NCI-H82 treated with DMSO at 0.1 percent for 48 hours (cell line): ENCODE data around the gene LDAF1.
"Not testable (repeated sequence)": the region's sequence is repeated elsewhere in the genome, so short reads cannot be mapped to it uniquely, and the experiment has no call there.

Source experiments
- DNase-seq: peaks from one replicate; lab custom pipeline; 2025; ENCODE audit not compliant: unreplicated experiment; lab: John Stamatoyannopoulos, UW

Gene LDAF1

GRCh38 chr16:21194771-21195301 is 36.4 kb downstream of the LDAF1 start:
- no peak for DNase-seq

- DNase-seq = not testable (repeated sequence)
These were observed 36.9 kb downstream of the LDAF1 start for GRCh38 chr16:21195330-21195729.

- no peak for DNase-seq
These were observed 38.6 kb downstream of the LDAF1 start for GRCh38 chr16:21197112-21197511.

- DNase-seq = no peak
These were observed 39.1 kb downstream of the LDAF1 start for GRCh38 chr16:21197621-21198020.

- DNase-seq = no peak
These were observed 41.2 kb downstream of the LDAF1 start for GRCh38 chr16:21199607-21200218.

GRCh38 chr16:21203155-21203797 is 44.8 kb downstream of the LDAF1 start:
- DNase-seq = no peak

- no peak for DNase-seq
These were observed 46.8 kb downstream of the LDAF1 start for GRCh38 chr16:21205303-21205702.

- DNase-seq = no peak
These were observed 48.1 kb downstream of the LDAF1 start for GRCh38 chr16:21206550-21206949.

GRCh38 chr16:21208446-21209230 is 50.2 kb downstream of the LDAF1 start:
- no peak for DNase-seq

GRCh38 chr16:21211486-21211885 is 53.0 kb downstream of the LDAF1 start, which contains the start of gene ZP2:
Gene ZP2, minus strand, starts transcription at chr16:21211574. Its CDS starts 27 bp downstream, at chr16:21211547.
- no peak for DNase-seq

- no peak for DNase-seq
These were observed 55.6 kb downstream of the LDAF1 start for GRCh38 chr16:21214086-21214485.

GRCh38 chr16:21217121-21217520 is 58.6 kb downstream of the LDAF1 start:
- DNase-seq = no peak

- DNase-seq = no peak
These were observed 59.7 kb downstream of the LDAF1 start for GRCh38 chr16:21218153-21218552.

- DNase-seq = no peak
These were observed 61.1 kb downstream of the LDAF1 start for GRCh38 chr16:21219551-21219950.

- no peak for DNase-seq
These were observed 64.2 kb downstream of the LDAF1 start for GRCh38 chr16:21222495-21223337.

- no peak for DNase-seq
These were observed 65.3 kb downstream of the LDAF1 start for GRCh38 chr16:21223787-21224186.

GRCh38 chr16:21224800-21225199 is 66.3 kb downstream of the LDAF1 start:
- DNase-seq = no peak

- DNase-seq = no peak
These were observed 68.3 kb downstream of the LDAF1 start for GRCh38 chr16:21226749-21227148.

- DNase-seq = no peak
These were observed 69.4 kb downstream of the LDAF1 start for GRCh38 chr16:21227866-21228265.

- DNase-seq = no peak
These were observed 69.9 kb downstream of the LDAF1 start for GRCh38 chr16:21228361-21228872.
